K562 (cell line): ENCODE measurements around the gene TAF3.

Experiments used
- BHLHE40 ChIP-seq: IDR thresholded peaks from 2 replicates; pipeline ENCODE4 v1.6.1; 2011; ENCODE audit warnings: low read length, improper control_type of control experiment
- GTF2F1 ChIP-seq: IDR thresholded peaks from 2 replicates; pipeline ENCODE4 v1.6.1; 2011; ENCODE audit warnings: low read depth, low read length, improper control_type of control experiment
- ZNF318 ChIP-seq, 2 experiments: fragments of 450-650 bp; IDR thresholded peaks; 2 replicates each; pipeline ENCODE4 v1.6.1; 2016; ENCODE audit warnings: mild to moderate bottlenecking in 2 of 2, borderline replicate concordance in 1 of 2, low read depth in 1 of 2, moderate library complexity in 1 of 2

GRCh38 chr10:8039321-8039881, 221.1 kb downstream of the TAF3 start:
- TF ChIP-seq BHLHE40 = no peak
- no peak for TF ChIP-seq GTF2F1
- TF ChIP-seq ZNF318 (IDR thresholded peaks at IDR 0.05; ENCODE audit: borderline replicate concordance in 1 of 2, low read depth in 1 of 2) = no peak
